SK-N-SH (cell line): Measurements from ENCODE around the gene B3GALT5. TPM values are rescaled to one million over a fixed set of nuclear protein-coding genes. Genes with fewer than 3 reads are reported as not detected.

Experiments
- CTCF ChIA-PET: fragments of 300-600, 350-600 bp; formaldehyde crosslinking; extraction: SDS; loops from one replicate; lab custom pipeline; 2021; lab: Yijun Ruan, JAX
- POLR2A ChIA-PET: fragments of 350-600 bp; sonication (Branson Sonifier 250); formaldehyde crosslinking; extraction: SDS; loops from one replicate; lab custom pipeline; 2020; ENCODE audit warnings: antibody characterized with exemption, inconsistent platforms; lab: Yijun Ruan, JAX
- DNase-seq: peaks from one replicate; pipeline ENCODE4 v3.0.0; 2012
- H2AFZ ChIP-seq: fragments of 200-600 bp; sonication (generic); 2 replicates; pipeline ENCODE4 v1.8.1; 2016; ENCODE audit warnings: antibody characterized with exemption, mild to moderate bottlenecking, low read depth
- H3F3A ChIP-seq: fragments of 200-600 bp; sonication (generic); replicated peaks from 2 replicates; pipeline ENCODE3; 2016; ENCODE audit warnings: antibody characterized with exemption, mild to moderate bottlenecking; ENCODE audit not compliant: insufficient read depth
- H3K27ac ChIP-seq, 2 experiments: fragments of 200-500 bp in 1 of 2; fragments of 200-600 bp in 1 of 2; sonication (Bioruptor generic) in 1 of 2; sonication (generic), shearing (Covaris generic) in 1 of 2; 2 replicates each; pipeline versions ENCODE4 v1.5.1 to v1.6.1; 2014 to 2016; ENCODE audit warnings: low read depth in 2 of 2, inconsistent platforms in 1 of 2, low read length in 1 of 2, mild to moderate bottlenecking in 1 of 2, mixed read lengths in 1 of 2
- H3K27me3 ChIP-seq: fragments of 200-600 bp; sonication (generic), shearing (Covaris generic); 2 replicates; pipeline ENCODE4 v1.6.1; 2016; ENCODE audit warnings: mixed run types; ENCODE audit not compliant: insufficient read depth
- H3K36me3 ChIP-seq, 2 experiments: fragments of 200-500 bp in 1 of 2; fragments of 200-600 bp in 1 of 2; sonication (Bioruptor generic) in 1 of 2; sonication (generic) in 1 of 2; replicated peaks in 1 of 2; 2 replicates each; pipeline versions ENCODE3 to v1.5.1; 2014 to 2016; ENCODE audit warnings: low read length in 1 of 2, mild to moderate bottlenecking in 1 of 2; ENCODE audit not compliant: insufficient read depth in 2 of 2, control insufficient read depth in 1 of 2
- H3K4me1 ChIP-seq, 2 experiments: fragments of 200-500 bp in 1 of 2; fragments of 200-600 bp in 1 of 2; sonication (Bioruptor generic) in 1 of 2; sonication (generic), shearing (Covaris generic) in 1 of 2; 2 replicates each; pipeline versions ENCODE4 v1.5.1 to v1.6.1; 2014 to 2016; ENCODE audit warnings: low read depth in 1 of 2, low read length in 1 of 2, mixed run types in 1 of 2; ENCODE audit not compliant: insufficient read depth in 2 of 2, control insufficient read depth in 1 of 2
- H3K4me2 ChIP-seq: fragments of 200-600 bp; sonication (generic), shearing (Covaris generic); 2 replicates; pipeline ENCODE4 v1.6.1; 2017; ENCODE audit warnings: mixed run types
- H3K4me3 ChIP-seq, 2 experiments: fragments of 200-500 bp in 1 of 2; fragments of 200-600 bp in 1 of 2; sonication (Bioruptor generic) in 1 of 2; sonication (generic), shearing (Covaris generic) in 1 of 2; 2 replicates each; pipeline versions ENCODE4 v1.5.1 to v1.8.1; 2014 to 2016; ENCODE audit warnings: low read depth in 2 of 2, inconsistent platforms in 1 of 2, low read length in 1 of 2, mild to moderate bottlenecking in 1 of 2, mixed read lengths in 1 of 2, moderate library complexity in 1 of 2
- H3K79me2 ChIP-seq: fragments of 200-600 bp; sonication (generic); 2 replicates; pipeline ENCODE4 v1.8.1; 2017; ENCODE audit warnings: mild to moderate bottlenecking; ENCODE audit not compliant: insufficient read depth
- H3K9ac ChIP-seq: fragments of 200-600 bp; sonication (generic); 2 replicates; pipeline ENCODE4 v1.6.1; 2017; ENCODE audit warnings: mixed run types
- H3K9me2 ChIP-seq: fragments of 200-600 bp; sonication (generic); 2 replicates; pipeline ENCODE4 v1.6.1; 2017; ENCODE audit warnings: mixed run types
- H3K9me3 ChIP-seq: fragments of 200-600 bp; sonication (generic); 2 replicates; pipeline ENCODE4 v1.6.1; 2017; ENCODE audit warnings: mixed run types, mild to moderate bottlenecking, moderate library complexity
- H4K20me1 ChIP-seq: fragments of 200-600 bp; sonication (generic); 2 replicates; pipeline ENCODE4 v1.6.1; 2017; ENCODE audit warnings: mild to moderate bottlenecking, mixed run types; ENCODE audit not compliant: insufficient read depth
- EP300 ChIP-seq, 2 experiments: IDR thresholded peaks; 2 replicates each; pipeline versions ENCODE4 v1.4.0 to v1.6.1; 2012; ENCODE audit warnings: borderline replicate concordance in 1 of 2, low read depth in 1 of 2, low read length in 1 of 2
- FOXM1 ChIP-seq: IDR thresholded peaks from 2 replicates; pipeline ENCODE4 v1.4.0; 2012; ENCODE audit warnings: low read depth, mild to moderate bottlenecking
- GATA2 ChIP-seq: sonication (generic); formaldehyde crosslinking; IDR thresholded peaks from 2 replicates; pipeline ENCODE4 v1.5.0; 2020; ENCODE audit warnings: mild to moderate bottlenecking, missing genetic modification reagents
- MEF2A ChIP-seq: IDR thresholded peaks from 2 replicates; pipeline ENCODE4 v1.4.0; 2012; ENCODE audit warnings: low read depth, borderline replicate concordance
- NFIC ChIP-seq: IDR thresholded peaks from 2 replicates; pipeline ENCODE4 v1.4.0; 2012; ENCODE audit warnings: borderline replicate concordance
- PBX3 ChIP-seq: IDR thresholded peaks from 2 replicates; pipeline ENCODE4; 2012
- RFX5 ChIP-seq: IDR thresholded peaks from 2 replicates; pipeline ENCODE4 v1.6.1; 2012; ENCODE audit warnings: mild to moderate bottlenecking, improper control_type of control experiment, low read length
- SMC3 ChIP-seq: IDR thresholded peaks from 2 replicates; pipeline ENCODE4 v1.6.1; 2012; ENCODE audit warnings: low read depth, low read length, improper control_type of control experiment
- TCF12 ChIP-seq: IDR thresholded peaks from 2 replicates; pipeline ENCODE4 v1.4.0; 2012
- TEAD4 ChIP-seq: IDR thresholded peaks from 2 replicates; pipeline ENCODE4 v1.4.0; 2012; ENCODE audit warnings: mild to moderate bottlenecking, borderline replicate concordance; ENCODE audit not compliant: insufficient read depth
- YY1 ChIP-seq: IDR thresholded peaks from 2 replicates; pipeline ENCODE4 v1.4.0; 2012; ENCODE audit warnings: low read depth, mild to moderate bottlenecking
- WGBS: methylation state at CpG from one replicate; pipeline ENCODE4 v1.1.6; 2017; ENCODE audit warnings: low lambda C conversion rate; 5-methylcytosine and 5-hydroxymethylcytosine counted together
- polyA plus RNA-seq, 3 experiments: library from polyadenylated mRNA; depleted of rRNA; stranded (reverse); fragments of >200 nt; gene quantifications; 2 replicates each; pipeline ENCODE4 v1.2.3, GENCODE V29; 2012
- TF ChIP-seq, protein P1 (sequence below): IDR thresholded peaks from 2 replicates; pipeline ENCODE4 v1.4.0; 2012; ENCODE audit warnings: low read depth
- TF ChIP-seq, protein P2 (sequence below): IDR thresholded peaks from 2 replicates; pipeline ENCODE4 v1.6.1; 2012; ENCODE audit warnings: mild to moderate bottlenecking, low read depth, low read length, moderate library complexity
- TF ChIP-seq, protein P3 (sequence below): fragments of 150-350 bp; IDR thresholded peaks from 2 replicates; pipeline ENCODE4 v1.6.1; 2017; ENCODE audit warnings: antibody characterized with exemption, low read length, low read depth, borderline replicate concordance
- TF ChIP-seq, protein P4 (sequence below): fragments of 200-600 bp; sonication (generic); IDR thresholded peaks from 2 replicates; pipeline ENCODE4 v1.6.1; 2017; ENCODE audit warnings: antibody characterized with exemption, mild to moderate bottlenecking, moderate library complexity

Gene B3GALT5
- polyA plus RNA-seq, 1 of the 3 experiments (the other 2 are of a cell fraction) = 0.35 TPM

DNA sequence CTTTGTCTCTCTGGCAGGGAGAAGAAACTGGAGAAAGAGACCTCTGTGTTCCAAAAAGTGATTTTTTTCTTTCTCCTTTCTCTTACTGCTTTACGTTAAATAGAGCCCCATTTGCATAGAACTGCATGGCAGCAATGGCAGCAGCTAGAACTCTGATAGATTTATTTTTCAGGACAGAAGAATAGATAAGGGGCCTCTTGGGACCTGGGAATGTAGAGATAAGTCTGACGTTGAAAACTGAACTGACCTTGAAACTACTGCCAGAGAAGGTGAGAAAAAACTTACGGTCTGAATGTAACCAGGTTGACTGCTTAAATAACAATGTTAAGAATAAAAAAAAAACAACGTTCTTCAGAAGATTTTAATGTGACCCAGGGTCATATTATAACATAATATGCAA is 25.4 kb upstream of the B3GALT5 start:
- POLR2A ChIA-PET = no interaction called here
- Histone ChIP-seq H3K4me3 (no peak overlapping the region), H3K27me3 (no peaks in the 10 kb centered on the region), H3K9ac (no peak overlapping the region), H2AFZ (no peak overlapping the region), H3K36me3 (no peaks in the 10 kb centered on the region), H3K79me2 (no peaks in the 10 kb centered on the region), H3K9me2 (no peaks in the 10 kb centered on the region), H3K9me3 (no peaks in the 10 kb centered on the region), H3K4me2 (no peak overlapping the region), H3K4me1 (no peaks in the 10 kb centered on the region), H3K27ac (no peak overlapping the region), H3F3A (no peaks in the 10 kb centered on the region), H4K20me1 (no peaks in the 10 kb centered on the region)
- CTCF ChIA-PET = no interaction called here
- 37% methylated on average over 4 of the region's 4 CpGs for WGBS
- no peak for DNase-seq
- TF ChIP-seq FOXM1 (no peak), TCF12 (no peak), RFX5 (no peak), SMC3 (no peak), EP300 (IDR thresholded peaks at IDR 0.05; ENCODE audit: borderline replicate concordance in 1 of 2, low read depth in 1 of 2, low read length in 1 of 2) (no peak), TEAD4 (no peak)
- TF ChIP-seq, protein P1, sequence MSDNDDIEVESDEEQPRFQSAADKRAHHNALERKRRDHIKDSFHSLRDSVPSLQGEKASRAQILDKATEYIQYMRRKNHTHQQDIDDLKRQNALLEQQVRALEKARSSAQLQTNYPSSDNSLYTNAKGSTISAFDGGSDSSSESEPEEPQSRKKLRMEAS = no peak

GRCh38 chr21:39588884-39589283 is 23.9 kb upstream of the B3GALT5 start:
- DNase-seq = no peak
- no peak overlapping the region for H3K4me3 ChIP-seq
- no peaks in the 10 kb centered on the region for H3K36me3 ChIP-seq
- no peaks in the 10 kb centered on the region for H4K20me1 ChIP-seq
- no peak overlapping the region for H3K4me2 ChIP-seq
- no peak overlapping the region for H3K27ac ChIP-seq
- CTCF ChIA-PET = no interaction called here
- H3K4me1 ChIP-seq = no peaks in the 10 kb centered on the region
- H3K9me3 ChIP-seq = no peaks in the 10 kb centered on the region
- H3F3A ChIP-seq = no peaks in the 10 kb centered on the region
- WGBS = 0% methylated on average over 1 of the region's 1 CpG
- H3K79me2 ChIP-seq = no peaks in the 10 kb centered on the region
- no peaks in the 10 kb centered on the region for H3K9me2 ChIP-seq
- no peak overlapping the region for H2AFZ ChIP-seq
- no peaks in the 10 kb centered on the region for H3K27me3 ChIP-seq
- POLR2A ChIA-PET = no interaction called here
- TF ChIP-seq YY1 = no peak
- no peak for TF ChIP-seq PBX3
- no peak for TF ChIP-seq MEF2A
- TF ChIP-seq NFIC = no peak
- no peak for TF ChIP-seq GATA2
- TF ChIP-seq, protein P2, sequence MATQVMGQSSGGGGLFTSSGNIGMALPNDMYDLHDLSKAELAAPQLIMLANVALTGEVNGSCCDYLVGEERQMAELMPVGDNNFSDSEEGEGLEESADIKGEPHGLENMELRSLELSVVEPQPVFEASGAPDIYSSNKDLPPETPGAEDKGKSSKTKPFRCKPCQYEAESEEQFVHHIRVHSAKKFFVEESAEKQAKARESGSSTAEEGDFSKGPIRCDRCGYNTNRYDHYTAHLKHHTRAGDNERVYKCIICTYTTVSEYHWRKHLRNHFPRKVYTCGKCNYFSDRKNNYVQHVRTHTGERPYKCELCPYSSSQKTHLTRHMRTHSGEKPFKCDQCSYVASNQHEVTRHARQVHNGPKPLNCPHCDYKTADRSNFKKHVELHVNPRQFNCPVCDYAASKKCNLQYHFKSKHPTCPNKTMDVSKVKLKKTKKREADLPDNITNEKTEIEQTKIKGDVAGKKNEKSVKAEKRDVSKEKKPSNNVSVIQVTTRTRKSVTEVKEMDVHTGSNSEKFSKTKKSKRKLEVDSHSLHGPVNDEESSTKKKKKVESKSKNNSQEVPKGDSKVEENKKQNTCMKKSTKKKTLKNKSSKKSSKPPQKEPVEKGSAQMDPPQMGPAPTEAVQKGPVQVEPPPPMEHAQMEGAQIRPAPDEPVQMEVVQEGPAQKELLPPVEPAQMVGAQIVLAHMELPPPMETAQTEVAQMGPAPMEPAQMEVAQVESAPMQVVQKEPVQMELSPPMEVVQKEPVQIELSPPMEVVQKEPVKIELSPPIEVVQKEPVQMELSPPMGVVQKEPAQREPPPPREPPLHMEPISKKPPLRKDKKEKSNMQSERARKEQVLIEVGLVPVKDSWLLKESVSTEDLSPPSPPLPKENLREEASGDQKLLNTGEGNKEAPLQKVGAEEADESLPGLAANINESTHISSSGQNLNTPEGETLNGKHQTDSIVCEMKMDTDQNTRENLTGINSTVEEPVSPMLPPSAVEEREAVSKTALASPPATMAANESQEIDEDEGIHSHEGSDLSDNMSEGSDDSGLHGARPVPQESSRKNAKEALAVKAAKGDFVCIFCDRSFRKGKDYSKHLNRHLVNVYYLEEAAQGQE = no peak
- no peak for TF ChIP-seq SMC3
- TF ChIP-seq, protein P3, sequence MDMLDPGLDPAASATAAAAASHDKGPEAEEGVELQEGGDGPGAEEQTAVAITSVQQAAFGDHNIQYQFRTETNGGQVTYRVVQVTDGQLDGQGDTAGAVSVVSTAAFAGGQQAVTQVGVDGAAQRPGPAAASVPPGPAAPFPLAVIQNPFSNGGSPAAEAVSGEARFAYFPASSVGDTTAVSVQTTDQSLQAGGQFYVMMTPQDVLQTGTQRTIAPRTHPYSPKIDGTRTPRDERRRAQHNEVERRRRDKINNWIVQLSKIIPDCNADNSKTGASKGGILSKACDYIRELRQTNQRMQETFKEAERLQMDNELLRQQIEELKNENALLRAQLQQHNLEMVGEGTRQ = no peak
- TF ChIP-seq, protein P4, sequence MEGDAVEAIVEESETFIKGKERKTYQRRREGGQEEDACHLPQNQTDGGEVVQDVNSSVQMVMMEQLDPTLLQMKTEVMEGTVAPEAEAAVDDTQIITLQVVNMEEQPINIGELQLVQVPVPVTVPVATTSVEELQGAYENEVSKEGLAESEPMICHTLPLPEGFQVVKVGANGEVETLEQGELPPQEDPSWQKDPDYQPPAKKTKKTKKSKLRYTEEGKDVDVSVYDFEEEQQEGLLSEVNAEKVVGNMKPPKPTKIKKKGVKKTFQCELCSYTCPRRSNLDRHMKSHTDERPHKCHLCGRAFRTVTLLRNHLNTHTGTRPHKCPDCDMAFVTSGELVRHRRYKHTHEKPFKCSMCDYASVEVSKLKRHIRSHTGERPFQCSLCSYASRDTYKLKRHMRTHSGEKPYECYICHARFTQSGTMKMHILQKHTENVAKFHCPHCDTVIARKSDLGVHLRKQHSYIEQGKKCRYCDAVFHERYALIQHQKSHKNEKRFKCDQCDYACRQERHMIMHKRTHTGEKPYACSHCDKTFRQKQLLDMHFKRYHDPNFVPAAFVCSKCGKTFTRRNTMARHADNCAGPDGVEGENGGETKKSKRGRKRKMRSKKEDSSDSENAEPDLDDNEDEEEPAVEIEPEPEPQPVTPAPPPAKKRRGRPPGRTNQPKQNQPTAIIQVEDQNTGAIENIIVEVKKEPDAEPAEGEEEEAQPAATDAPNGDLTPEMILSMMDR = no peak
- H3K9ac ChIP-seq = no peak overlapping the region
